ENCODE measurements around the gene PARVB.

PARVB gene

DNA sequence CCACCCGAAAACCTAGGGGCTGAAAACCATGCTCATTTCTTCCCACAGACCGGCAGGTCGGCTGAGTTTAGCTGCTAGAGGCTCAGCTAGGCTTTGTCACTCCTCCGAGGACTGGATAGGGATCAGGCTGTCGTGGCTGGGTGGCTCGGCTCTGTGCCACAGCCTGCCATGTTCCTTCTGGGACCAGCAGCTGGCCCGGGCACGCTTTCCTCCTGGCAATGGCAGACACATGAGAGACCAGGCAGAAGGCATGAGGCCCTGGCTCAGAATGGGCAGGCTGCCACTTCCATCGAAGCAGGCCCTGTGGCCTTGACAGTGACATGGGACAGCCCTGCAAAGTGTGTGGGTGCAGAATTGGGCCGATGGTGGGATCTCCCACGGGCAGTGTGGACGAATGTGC is 177.6 kb downstream of the PARVB start:
- ATAC-seq (no peak), DNase-seq (no peak)

DNA sequence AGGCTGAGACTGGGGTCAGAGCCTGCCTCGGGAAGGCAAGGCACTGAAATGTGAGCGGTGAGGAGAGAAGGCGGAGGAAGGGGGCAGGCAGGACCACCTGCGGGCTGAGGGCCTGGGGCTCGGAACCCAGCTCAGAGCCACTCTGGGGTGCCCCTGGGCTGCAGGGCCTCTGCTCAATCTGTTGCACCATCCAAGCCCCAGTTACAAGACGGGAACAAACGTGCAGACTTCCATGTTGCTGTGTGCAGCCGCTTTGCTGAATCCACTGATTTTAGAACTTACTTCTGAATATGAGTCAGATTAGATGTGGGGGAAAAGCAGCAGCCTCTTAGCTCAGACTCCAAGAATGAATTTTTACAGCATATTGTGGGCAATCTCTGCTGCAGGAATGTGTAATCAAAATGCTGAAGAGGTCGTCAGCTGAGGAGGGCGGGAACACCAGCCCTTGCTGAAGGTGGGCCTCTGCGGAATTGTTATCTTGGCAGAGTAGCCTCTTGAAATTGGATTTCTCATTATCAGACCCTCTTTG is 178.2 kb downstream of the PARVB start:
- DNase-seq (no peak), ATAC-seq (no peak)

DNA sequence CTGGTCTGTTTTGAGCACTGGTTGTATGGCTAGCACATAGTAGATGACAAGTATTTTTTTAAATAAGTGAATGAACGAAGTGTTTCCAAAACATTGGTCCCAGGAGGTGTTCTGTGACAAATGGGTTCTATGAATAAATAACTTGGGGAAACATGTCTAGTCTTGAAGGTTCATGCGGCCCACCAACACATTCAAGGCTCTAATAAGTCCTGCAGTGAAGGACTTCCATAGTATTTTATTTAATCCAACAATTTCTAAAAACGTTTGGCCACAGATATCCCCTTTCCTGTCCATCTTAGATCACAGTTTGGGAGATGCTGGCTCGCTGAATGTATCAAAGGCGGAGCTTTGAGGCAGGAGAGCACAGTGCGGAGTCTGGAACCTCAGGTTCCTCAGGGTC is 179.1 kb downstream of the PARVB start:
- DNase-seq = no peak
- ATAC-seq = no peak

- ATAC-seq (no peak), DNase-seq (no peak)
Measured at GRCh38 chr22:44204739-44205515, 180.8 kb downstream of the PARVB start.

GRCh38 chr22:44205516-44206329 is 181.6 kb downstream of the PARVB start:
- ATAC-seq (no peak), DNase-seq (no peak)

DNA sequence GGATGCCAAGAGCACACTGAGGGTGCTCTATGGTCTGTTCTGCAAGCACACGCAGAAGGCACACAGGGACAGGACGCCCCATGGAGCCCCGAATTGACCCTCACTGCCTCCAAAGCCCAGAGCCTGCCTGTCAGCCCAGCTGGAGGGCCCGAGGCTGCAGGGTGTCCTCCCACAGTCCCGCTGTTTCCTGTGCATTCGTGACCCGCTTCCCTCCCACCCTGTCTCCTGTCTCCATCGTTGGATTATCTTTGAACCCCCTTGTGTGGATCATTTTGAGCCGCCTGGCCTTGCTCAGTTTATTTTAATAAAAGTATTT is 182.2 kb downstream of the PARVB start:
- ATAC-seq (no peak), DNase-seq (no peak)

DNA sequence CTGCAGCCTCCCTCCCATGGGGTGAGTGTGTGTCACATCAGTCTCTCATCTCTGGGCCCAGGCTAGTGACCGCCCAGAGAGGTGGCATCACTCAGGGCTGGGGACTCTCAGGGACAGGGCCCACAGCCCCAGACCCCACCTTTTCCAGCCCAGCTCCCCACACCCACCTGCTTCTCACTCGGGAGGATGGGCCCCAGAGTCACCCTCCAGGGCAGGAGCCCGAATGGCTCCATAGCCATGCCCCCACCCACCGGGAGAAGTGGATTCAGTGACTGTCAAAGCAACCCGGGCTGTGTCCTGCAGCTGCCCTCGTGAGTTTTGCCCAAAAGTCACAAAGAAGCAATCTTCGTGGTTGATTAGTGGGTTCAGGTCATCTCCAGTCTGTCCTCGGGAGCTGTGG is 182.6 kb downstream of the PARVB start:
- ATAC-seq = no peak
- no peak for DNase-seq

GRCh38 chr22:44207173-44207980 is 183.3 kb downstream of the PARVB start:
- DNase-seq (no peak), ATAC-seq (no peak)

- no peak for DNase-seq
Measured at GRCh38 chr22:44207981-44208317, 183.8 kb downstream of the PARVB start.

DNA sequence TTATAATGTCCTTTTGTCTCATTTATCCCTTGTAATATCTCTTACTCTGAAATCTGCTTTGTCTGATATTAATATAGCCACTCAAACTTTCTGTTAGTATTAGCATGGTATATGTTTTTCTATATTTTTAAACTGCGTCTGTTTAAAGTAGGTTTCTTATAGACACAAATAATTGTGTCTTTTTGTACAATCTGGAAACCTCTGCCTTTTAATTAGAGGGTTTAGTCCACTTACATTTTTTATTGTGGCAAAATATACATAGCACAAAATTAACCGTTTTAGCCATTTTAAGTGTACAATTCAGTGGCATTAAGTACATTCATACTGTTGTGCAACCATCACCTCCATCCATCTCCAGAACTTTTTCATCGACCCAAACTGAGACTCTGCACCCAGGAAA is 185.2 kb downstream of the PARVB start:
- no peak for ATAC-seq
- DNase-seq = no peak

More at GRCh38 chr22:44207981-44208317, 183.8 kb downstream of the PARVB start:
- no peak for ATAC-seq

- no peak for ATAC-seq
- no peak for DNase-seq
Measured at GRCh38 chr22:44210722-44211121, 186.6 kb downstream of the PARVB start.

GRCh38 chr22:44211256-44211945 is 187.3 kb downstream of the PARVB start:
- DNase-seq (no peak), ATAC-seq (no peak)

DNA sequence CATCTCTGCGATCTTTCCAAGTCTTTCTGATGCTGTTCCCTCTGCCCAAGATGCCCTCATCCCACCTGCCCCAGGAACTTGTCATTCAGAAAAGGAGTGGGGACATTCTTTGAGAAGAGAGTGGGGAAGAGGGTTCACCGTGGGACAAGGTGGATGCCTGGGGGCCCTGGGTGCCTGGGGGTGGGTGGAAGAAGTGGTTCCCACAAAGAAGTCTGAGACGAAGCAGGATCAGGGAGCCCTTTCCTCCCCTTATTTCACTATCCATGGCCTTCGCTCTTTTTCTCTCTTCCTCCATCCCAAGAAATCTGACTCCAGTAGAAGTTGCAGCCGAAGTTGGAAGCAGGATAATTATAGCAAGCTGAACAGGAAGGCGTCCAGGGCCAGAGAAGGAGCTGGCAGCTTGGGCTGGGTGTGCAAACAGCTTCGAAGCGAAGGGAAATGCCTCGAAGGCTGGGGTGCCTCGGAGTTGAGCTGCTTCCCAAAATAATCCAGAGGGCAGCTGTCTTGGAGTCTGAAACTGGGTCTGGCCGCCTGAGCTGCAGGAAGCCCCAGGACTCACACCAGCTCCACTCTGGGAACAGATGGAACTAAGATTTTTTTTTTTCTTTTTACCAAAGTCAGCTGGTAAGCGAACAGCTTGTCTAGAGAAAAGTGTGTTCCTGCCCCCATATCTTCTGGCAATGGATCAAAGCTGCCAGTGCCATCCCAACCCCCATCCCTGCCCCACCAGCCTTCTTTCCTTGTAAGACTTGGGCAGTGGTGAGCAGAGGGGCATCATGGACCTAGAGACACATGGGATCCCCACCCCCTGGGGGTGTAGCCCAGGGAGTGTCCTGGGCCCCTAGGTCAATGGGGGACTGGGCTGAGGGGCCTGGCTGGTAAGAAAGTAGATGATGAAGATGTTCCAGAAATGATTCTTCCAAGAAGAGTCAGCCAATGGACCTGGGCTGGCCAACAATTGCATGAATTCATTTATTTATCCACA is 188.1 kb downstream of the PARVB start:
- ATAC-seq (no peak), DNase-seq (no peak)

- peak; percentile 23 for ATAC-seq
- no peak for DNase-seq
Measured at GRCh38 chr22:44212936-44213335, 188.8 kb downstream of the PARVB start.

DNA sequence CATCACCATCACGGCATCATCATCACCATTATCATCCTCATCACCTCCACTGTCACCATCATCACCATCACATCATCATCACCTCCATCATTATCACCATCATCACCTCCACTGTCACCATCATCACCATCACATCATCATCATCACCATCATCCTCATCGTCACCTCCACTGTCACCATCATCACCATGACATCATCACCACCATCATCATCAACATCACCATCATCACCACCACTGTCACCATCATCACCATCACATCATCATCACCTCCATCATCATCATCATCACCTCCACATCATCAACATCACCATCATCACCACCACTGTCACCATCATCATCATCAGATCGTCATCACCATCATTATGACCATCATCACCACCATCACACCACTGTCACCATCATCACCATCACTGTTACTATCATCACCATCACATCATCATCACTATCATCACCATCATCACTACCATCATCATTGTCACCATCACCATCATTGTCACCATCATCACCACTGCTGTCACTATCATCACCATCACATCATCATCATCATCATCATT is 189.5 kb downstream of the PARVB start:
- ATAC-seq = no peak

GRCh38 chr22:44214187-44214586 is 190.1 kb downstream of the PARVB start:
- DNase-seq = no peak

More for the DNA sequence above, 189.5 kb downstream of the PARVB start:
- DNase-seq = no peak

DNA sequence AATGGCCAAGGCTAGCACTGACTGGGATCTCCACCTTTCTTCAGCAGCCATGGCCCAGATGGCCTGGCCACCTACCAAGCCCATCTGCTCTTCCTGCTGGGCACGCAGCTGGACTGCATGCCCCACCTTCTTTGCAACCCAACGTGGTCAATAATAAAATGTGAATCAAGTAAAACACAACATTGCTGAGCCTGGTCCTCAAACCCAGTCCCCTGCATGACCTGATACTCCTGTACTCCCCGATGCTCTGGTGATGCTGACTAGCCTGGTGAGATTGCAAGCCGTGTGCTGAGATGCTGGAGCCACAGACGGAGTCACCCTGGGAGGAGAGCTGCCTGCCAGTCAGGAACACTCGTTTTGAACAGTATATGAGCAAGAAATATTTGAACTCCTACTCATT is 190.7 kb downstream of the PARVB start:
- ATAC-seq = no peak
- DNase-seq = no peak

More at GRCh38 chr22:44214187-44214586, 190.1 kb downstream of the PARVB start:
- ATAC-seq = no peak

- DNase-seq (no peak), ATAC-seq (no peak)
Measured at GRCh38 chr22:44215287-44215686, 191.2 kb downstream of the PARVB start.

GRCh38 chr22:44217346-44217745 is 193.2 kb downstream of the PARVB start:
- ATAC-seq (no peak), DNase-seq (no peak)

DNA sequence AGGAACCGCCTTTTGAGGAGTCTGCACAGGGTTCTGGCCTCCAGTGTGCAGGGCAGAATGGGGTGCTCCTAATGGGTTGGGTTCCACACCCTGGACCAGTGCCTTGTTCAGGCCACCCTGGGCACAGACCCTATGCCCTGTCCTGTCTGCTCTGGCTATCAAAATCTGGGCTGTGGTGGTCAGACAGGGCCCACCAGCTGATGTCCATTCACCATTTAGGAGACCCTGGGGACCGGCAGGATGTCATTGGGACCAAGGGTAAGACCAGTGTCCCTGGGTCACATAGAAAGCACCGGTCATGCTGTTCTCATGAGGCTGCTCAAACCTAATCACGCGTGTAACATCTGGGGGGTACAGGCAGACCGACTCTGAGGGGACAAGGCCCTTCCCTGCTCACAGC is 194.0 kb downstream of the PARVB start:
- DNase-seq (no peak), ATAC-seq (no peak)

All from stimulated activated naive CD8-positive, alpha-beta T cell treated with anti-CD3 and anti-CD28 coated beads, Interleukin-15, Interleukin-2, amounts not matched to agents 100 U/mL and 50 U/mL, for 24 hours (primary cell).